Stimulated activated CD4-positive, alpha-beta T cell treated with anti-CD3 and anti-CD28 coated beads, TNF-alpha, amount 100 ng/mL, for 4 hours (primary cell): Measurements from ENCODE around the gene SEC14L6.

Experiments
- DNase-seq, 3 experiments: peaks; one replicate each; pipeline ENCODE4 v3.0.0-alpha.2; 2020; ENCODE audit warnings: low read depth in 3 of 3

The SEC14L6 gene

DNA sequence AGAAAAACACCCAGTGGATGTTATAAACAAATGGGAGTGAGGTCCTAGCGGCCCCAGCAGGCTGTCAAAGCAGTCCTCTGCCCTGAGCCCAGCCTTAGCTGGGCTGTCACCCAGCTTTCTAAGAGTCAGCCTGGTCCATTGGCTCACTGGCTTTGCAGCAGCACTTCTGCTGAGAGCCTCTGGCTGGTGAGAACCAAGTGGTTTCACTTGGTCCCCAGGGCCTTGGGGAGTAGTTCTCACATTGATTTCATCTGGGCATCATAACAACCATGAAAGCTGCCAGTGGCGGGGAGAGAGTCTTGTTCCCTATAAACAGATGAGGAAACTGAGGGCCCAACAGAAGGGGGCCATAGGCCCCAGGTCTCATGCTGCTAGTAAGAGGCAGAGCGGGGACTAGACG is 11.4 kb downstream of the SEC14L6 start:
- DNase-seq: no peak

GRCh38 chr22:30531651-30532608 is 14.6 kb downstream of the SEC14L6 start:
- DNase-seq: no peak

- DNase-seq: no peak
These were observed 19.9 kb downstream of the SEC14L6 start for GRCh38 chr22:30526656-30527055.

- DNase-seq: no peak
These were observed 22.7 kb downstream of the SEC14L6 start for GRCh38 chr22:30523646-30524489.

GRCh38 chr22:30521368-30522156 is 25.0 kb downstream of the SEC14L6 start:
- no peak for DNase-seq

- DNase-seq: no peak
These were observed 26.6 kb downstream of the SEC14L6 start for GRCh38 chr22:30519842-30520425.

DNA sequence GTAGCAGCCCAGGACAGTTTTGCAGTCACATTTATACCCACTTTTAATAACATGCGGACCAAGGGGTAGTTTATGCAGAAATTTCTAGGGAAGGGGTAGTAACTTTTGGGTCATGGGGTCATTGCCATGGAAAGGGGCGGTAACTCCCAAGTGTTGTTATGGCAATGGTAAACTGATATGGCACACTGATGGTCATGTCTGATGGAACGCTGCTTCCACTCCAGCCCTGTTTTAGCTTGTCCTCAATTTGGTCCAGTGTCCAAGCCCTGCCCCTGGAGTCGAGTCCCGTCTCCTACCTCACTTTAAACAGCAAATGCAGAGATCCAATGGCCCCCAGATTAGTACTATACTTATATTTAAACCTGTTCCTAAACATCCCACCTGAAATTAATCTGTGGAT is 29.8 kb downstream of the SEC14L6 start:
- DNase-seq: no peak

GRCh38 chr22:30516273-30516672 is 30.3 kb downstream of the SEC14L6 start:
- no peak for DNase-seq

DNA sequence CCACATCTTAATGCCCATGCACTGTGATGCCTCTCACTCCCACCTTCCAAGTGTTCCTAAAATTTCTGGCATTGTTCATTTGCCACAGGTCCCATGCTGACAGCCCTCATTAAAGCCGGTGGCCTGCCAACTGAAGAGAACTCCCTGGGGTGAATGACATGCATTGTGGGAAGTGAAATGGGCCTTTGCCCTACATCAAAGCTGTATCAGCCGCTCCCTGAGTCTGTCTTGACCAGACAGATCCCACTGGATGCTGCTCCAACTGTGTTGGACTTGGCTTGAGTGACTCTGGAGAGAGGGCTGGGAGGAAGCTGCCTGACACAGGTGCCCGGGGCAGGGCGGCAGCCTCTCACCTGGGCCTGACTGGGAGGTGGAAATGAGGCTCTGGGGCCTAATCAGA is 32.3 kb downstream of the SEC14L6 start:
- DNase-seq: no peak

DNA sequence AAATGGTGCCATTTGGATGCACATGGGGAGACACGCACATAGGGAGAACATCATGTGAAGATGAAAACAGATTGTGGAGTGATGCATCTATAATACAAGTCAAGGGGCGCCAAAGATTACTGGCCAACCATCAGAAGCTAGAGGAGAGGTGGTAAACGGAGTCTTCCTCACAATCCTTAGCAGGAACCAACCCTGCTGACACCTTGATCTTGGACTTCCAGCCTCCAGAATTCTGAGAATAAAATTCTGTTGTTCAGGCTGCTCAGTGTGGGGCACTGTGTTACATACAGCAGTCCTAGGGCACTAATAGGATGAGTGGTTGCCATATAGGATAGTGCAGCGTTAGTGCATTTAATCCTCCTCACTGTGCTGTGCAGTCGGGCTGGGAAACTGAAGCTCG is 33.1 kb downstream of the SEC14L6 start:
- no peak for DNase-seq

DNA sequence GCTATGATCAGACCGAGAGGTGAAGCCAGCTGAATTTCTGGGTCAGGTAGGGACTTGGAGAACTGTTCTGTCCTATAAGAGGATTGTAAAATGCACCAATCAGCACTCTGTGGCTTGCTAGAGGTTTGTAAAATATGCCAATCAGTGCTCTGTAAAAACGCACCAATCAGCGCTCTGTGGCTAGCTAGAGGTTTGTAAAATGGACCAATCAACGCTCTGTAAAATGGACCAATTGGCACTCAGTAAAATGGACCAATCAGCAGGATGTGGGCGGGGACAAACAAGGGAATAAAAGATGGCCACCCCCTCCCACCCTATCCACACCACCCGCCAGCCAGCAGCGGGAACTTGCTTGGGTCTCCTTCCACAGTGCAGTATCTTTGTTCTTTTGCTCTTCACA is 34.6 kb downstream of the SEC14L6 start:
- no peak for DNase-seq

DNA sequence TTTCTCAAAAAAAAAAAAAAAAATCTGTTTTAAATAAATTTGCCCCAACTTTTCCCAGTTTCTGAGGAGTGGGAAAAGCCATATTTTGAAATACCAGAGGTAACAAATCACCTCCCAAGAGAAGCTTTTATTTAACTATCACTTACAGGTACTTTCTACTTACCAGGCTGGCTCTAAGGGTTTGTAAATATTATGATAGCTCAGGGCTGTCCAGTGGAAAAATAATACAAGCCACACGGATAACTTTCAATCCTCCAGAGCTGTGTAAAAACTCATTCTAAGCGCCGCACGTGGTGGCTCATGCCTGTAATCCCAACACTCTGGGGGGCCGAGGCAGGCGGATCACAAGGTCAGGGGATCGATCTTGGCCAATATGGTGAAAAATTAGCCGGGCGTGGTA is 35.4 kb downstream of the SEC14L6 start:
- DNase-seq: no peak

DNA sequence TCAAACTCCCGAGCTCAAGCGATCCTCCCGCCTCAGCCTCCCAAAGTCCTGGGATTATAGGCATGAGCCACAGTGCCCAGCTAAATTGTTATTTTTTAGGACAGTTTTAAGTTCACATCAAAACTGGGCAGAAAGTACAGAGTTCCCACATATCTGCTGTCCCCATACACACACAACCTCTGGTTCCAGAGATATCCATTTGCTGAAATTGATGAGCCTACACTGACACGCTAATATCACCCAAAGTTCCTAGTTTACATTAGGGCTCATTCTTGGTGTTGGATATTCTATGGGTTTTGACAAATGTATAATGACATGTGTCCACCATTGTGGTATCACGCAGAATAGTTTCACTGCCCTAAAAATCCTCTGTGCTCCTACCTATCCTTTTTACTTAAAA is 38.3 kb downstream of the SEC14L6 start:
- DNase-seq: no peak

DNA sequence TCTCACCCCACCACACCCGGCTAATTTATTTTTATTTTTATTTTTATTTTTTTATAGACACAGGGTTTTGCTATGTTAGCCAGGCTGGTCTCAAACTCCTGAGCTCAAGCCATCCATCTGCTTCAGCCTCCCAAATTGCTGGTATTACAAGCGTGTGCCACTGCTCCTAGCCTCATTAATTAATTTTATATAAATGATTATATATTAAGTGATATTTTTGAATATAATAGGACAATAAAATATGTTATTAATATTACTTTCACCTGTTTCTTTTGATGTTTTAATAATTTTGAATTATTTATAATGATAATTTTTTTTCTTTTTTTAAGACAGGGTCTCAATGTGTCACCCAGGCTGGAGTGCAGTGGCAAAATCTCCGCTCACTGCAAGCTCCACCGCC is 38.9 kb downstream of the SEC14L6 start:
- DNase-seq: no peak

GRCh38 chr22:30506507-30506968 is 40.0 kb downstream of the SEC14L6 start:
- no peak for DNase-seq

DNA sequence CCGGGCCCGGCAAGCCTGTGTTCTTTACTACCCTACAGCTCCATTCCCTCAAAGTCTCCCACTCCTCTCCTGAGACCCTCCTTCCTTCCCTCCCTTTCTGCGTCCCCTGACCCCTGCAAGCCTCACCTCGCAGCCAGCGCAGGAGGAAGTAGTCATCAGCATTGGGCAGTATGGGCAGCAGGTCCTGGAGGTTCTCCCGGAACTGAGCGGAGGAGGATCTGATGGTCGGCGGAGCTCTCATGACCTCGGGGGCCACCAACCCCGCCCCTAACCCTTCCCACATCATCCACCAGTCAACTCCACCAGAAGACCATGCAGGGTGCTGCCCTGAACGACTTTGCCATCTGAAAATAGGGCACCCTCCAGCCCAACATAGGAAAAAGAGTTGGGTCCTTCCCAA is 43.0 kb downstream of the SEC14L6 start:
- DNase-seq: no peak

DNA sequence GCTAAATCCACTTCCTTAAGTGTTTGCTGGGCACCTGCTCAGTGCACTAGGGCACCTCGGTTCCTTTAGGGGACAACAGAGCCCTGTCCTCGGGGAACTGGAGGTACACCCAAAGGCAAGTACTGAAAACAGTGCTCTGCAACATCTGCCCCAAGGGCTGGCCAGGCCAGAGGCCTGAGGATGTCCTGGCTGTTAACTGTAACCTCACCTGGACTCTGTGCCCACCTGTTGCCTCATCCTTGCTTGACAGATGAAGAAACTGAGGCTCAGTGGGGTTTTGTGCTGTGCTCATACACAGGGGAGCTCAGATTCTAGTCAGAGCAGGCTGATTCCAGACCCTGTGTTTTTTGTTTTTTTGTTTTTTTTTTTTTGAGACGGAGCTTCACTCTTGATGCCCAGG is 43.6 kb downstream of the SEC14L6 start:
- DNase-seq: no peak

GRCh38 chr22:30502153-30502552 is 44.4 kb downstream of the SEC14L6 start:
- no peak for DNase-seq

DNA sequence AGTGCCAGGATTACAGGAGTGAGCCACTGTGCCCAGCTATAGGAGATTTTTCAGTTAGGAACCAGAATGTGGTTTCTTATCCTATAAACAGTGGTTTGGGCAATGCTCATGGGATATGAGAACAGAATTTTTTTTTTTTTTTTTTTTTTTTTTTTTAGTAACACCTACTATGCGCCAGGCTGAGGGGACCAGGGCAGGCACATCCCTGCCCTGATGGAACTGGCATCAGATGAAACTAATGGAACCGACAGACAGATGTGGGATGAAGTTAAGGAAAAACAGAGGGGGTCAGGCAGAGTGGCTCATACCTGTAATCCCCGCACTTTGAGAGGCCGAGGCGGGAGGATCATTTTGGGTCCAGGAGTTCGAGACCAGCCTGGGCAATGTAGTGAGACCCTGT is 45.9 kb downstream of the SEC14L6 start:
- DNase-seq: no peak

GRCh38 chr22:30497466-30498150 is 48.9 kb downstream of the SEC14L6 start:
- DNase-seq: no peak
